SK-N-SH (cell line): ENCODE results near the gene RHOG. TPM values are rescaled to one million over a fixed set of nuclear protein-coding genes. Genes with fewer than 3 reads are reported as not detected.

Source experiments
- CTCF ChIA-PET: fragments of 300-600, 350-600 bp; formaldehyde crosslinking; extraction: SDS; loops from one replicate; lab custom pipeline; 2021; lab: Yijun Ruan, JAX
- POLR2A ChIA-PET: fragments of 350-600 bp; sonication (Branson Sonifier 250); formaldehyde crosslinking; extraction: SDS; loops from one replicate; lab custom pipeline; 2020; ENCODE audit warnings: antibody characterized with exemption, inconsistent platforms; lab: Yijun Ruan, JAX
- DNase-seq: peaks from one replicate; pipeline ENCODE4 v3.0.0; 2012
- H2AFZ ChIP-seq: fragments of 200-600 bp; sonication (generic); 2 replicates; pipeline ENCODE4 v1.8.1; 2016; ENCODE audit warnings: antibody characterized with exemption, mild to moderate bottlenecking, low read depth
- H3F3A ChIP-seq: fragments of 200-600 bp; sonication (generic); replicated peaks from 2 replicates; pipeline ENCODE3; 2016; ENCODE audit warnings: antibody characterized with exemption, mild to moderate bottlenecking; ENCODE audit not compliant: insufficient read depth
- H3K27ac ChIP-seq, 2 experiments: fragments of 200-500 bp in 1 of 2; fragments of 200-600 bp in 1 of 2; sonication (Bioruptor generic) in 1 of 2; sonication (generic), shearing (Covaris generic) in 1 of 2; 2 replicates each; pipeline versions ENCODE4 v1.5.1 to v1.6.1; 2014 to 2016; ENCODE audit warnings: low read depth in 2 of 2, inconsistent platforms in 1 of 2, low read length in 1 of 2, mild to moderate bottlenecking in 1 of 2, mixed read lengths in 1 of 2
- H3K27me3 ChIP-seq: fragments of 200-600 bp; sonication (generic), shearing (Covaris generic); 2 replicates; pipeline ENCODE4 v1.6.1; 2016; ENCODE audit warnings: mixed run types; ENCODE audit not compliant: insufficient read depth
- H3K36me3 ChIP-seq, 2 experiments: fragments of 200-500 bp in 1 of 2; fragments of 200-600 bp in 1 of 2; sonication (Bioruptor generic) in 1 of 2; sonication (generic) in 1 of 2; replicated peaks in 1 of 2; 2 replicates each; pipeline versions ENCODE3 to v1.5.1; 2014 to 2016; ENCODE audit warnings: low read length in 1 of 2, mild to moderate bottlenecking in 1 of 2; ENCODE audit not compliant: insufficient read depth in 2 of 2, control insufficient read depth in 1 of 2
- H3K4me1 ChIP-seq, 2 experiments: fragments of 200-500 bp in 1 of 2; fragments of 200-600 bp in 1 of 2; sonication (Bioruptor generic) in 1 of 2; sonication (generic), shearing (Covaris generic) in 1 of 2; 2 replicates each; pipeline versions ENCODE4 v1.5.1 to v1.6.1; 2014 to 2016; ENCODE audit warnings: low read depth in 1 of 2, low read length in 1 of 2, mixed run types in 1 of 2; ENCODE audit not compliant: insufficient read depth in 2 of 2, control insufficient read depth in 1 of 2
- H3K4me2 ChIP-seq: fragments of 200-600 bp; sonication (generic), shearing (Covaris generic); 2 replicates; pipeline ENCODE4 v1.6.1; 2017; ENCODE audit warnings: mixed run types
- H3K4me3 ChIP-seq, 2 experiments: fragments of 200-500 bp in 1 of 2; fragments of 200-600 bp in 1 of 2; sonication (Bioruptor generic) in 1 of 2; sonication (generic), shearing (Covaris generic) in 1 of 2; 2 replicates each; pipeline versions ENCODE4 v1.5.1 to v1.8.1; 2014 to 2016; ENCODE audit warnings: low read depth in 2 of 2, inconsistent platforms in 1 of 2, low read length in 1 of 2, mild to moderate bottlenecking in 1 of 2, mixed read lengths in 1 of 2, moderate library complexity in 1 of 2
- H3K79me2 ChIP-seq: fragments of 200-600 bp; sonication (generic); 2 replicates; pipeline ENCODE4 v1.8.1; 2017; ENCODE audit warnings: mild to moderate bottlenecking; ENCODE audit not compliant: insufficient read depth
- H3K9ac ChIP-seq: fragments of 200-600 bp; sonication (generic); 2 replicates; pipeline ENCODE4 v1.6.1; 2017; ENCODE audit warnings: mixed run types
- H3K9me2 ChIP-seq: fragments of 200-600 bp; sonication (generic); 2 replicates; pipeline ENCODE4 v1.6.1; 2017; ENCODE audit warnings: mixed run types
- H3K9me3 ChIP-seq: fragments of 200-600 bp; sonication (generic); 2 replicates; pipeline ENCODE4 v1.6.1; 2017; ENCODE audit warnings: mixed run types, mild to moderate bottlenecking, moderate library complexity
- H4K20me1 ChIP-seq: fragments of 200-600 bp; sonication (generic); 2 replicates; pipeline ENCODE4 v1.6.1; 2017; ENCODE audit warnings: mild to moderate bottlenecking, mixed run types; ENCODE audit not compliant: insufficient read depth
- CHD2 ChIP-seq: fragments of 150-350 bp; IDR thresholded peaks from 2 replicates; pipeline ENCODE4 v1.6.1; 2018; ENCODE audit warnings: low read length; ENCODE audit not compliant: partially characterized antibody
- ELF1 ChIP-seq: IDR thresholded peaks from 2 replicates; pipeline ENCODE4 v1.4.0; 2012
- EP300 ChIP-seq, 2 experiments: IDR thresholded peaks; 2 replicates each; pipeline versions ENCODE4 v1.4.0 to v1.6.1; 2012; ENCODE audit warnings: borderline replicate concordance in 1 of 2, low read depth in 1 of 2, low read length in 1 of 2
- FOSL2 ChIP-seq: IDR thresholded peaks from 2 replicates; pipeline ENCODE4 v1.4.0; 2012; ENCODE audit warnings: low read depth, mild to moderate bottlenecking, moderate library complexity, borderline replicate concordance
- GATA2 ChIP-seq: sonication (generic); formaldehyde crosslinking; IDR thresholded peaks from 2 replicates; pipeline ENCODE4 v1.5.0; 2020; ENCODE audit warnings: mild to moderate bottlenecking, missing genetic modification reagents
- MXI1 ChIP-seq: IDR thresholded peaks from 2 replicates; pipeline ENCODE4 v1.6.1; 2012; ENCODE audit warnings: mild to moderate bottlenecking, low read depth, low read length, improper control_type of control experiment
- NFIC ChIP-seq: IDR thresholded peaks from 2 replicates; pipeline ENCODE4 v1.4.0; 2012; ENCODE audit warnings: borderline replicate concordance
- RCOR1 ChIP-seq: fragments of 150-350 bp; IDR thresholded peaks from 2 replicates; pipeline ENCODE4 v1.6.1; 2017; ENCODE audit warnings: antibody characterized with exemption, low read length
- REST ChIP-seq: IDR thresholded peaks from 2 replicates; pipeline ENCODE4 v1.6.1; 2012; ENCODE audit warnings: mild to moderate bottlenecking, low read depth, low read length, moderate library complexity
- SIN3A ChIP-seq: IDR thresholded peaks from 2 replicates; pipeline ENCODE4 v1.6.1; 2012; ENCODE audit warnings: low read depth, mild to moderate bottlenecking, low read length, moderate library complexity, borderline replicate concordance
- SMC3 ChIP-seq: IDR thresholded peaks from 2 replicates; pipeline ENCODE4 v1.6.1; 2012; ENCODE audit warnings: low read depth, low read length, improper control_type of control experiment
- TAF1 ChIP-seq: IDR thresholded peaks from 2 replicates; pipeline ENCODE4 v1.6.1; 2012; ENCODE audit warnings: low read depth, mild to moderate bottlenecking, low read length, moderate library complexity, borderline replicate concordance
- USF1 ChIP-seq: IDR thresholded peaks from 2 replicates; pipeline ENCODE4 v1.4.0; 2012; ENCODE audit warnings: low read depth, borderline replicate concordance
- YY1 ChIP-seq: IDR thresholded peaks from 2 replicates; pipeline ENCODE4 v1.4.0; 2012; ENCODE audit warnings: low read depth, mild to moderate bottlenecking
- ZBTB33 ChIP-seq: IDR thresholded peaks from 2 replicates; pipeline ENCODE4 v1.4.0; 2012; ENCODE audit warnings: low read depth, borderline replicate concordance
- polyA plus RNA-seq, 3 experiments: library from polyadenylated mRNA; depleted of rRNA; stranded (reverse); fragments of >200 nt; gene quantifications; 2 replicates each; pipeline ENCODE4 v1.2.3, GENCODE V29; 2012
- TF ChIP-seq, protein P1 (sequence below): fragments of 150-350 bp; IDR thresholded peaks from 2 replicates; pipeline ENCODE4 v1.6.1; 2016; ENCODE audit warnings: mild to moderate bottlenecking, low read depth, low read length
- TF ChIP-seq, protein P2 (sequence below): fragments of 200-600 bp; sonication (generic); IDR thresholded peaks from 2 replicates; pipeline ENCODE4 v1.6.1; 2017; ENCODE audit warnings: antibody characterized with exemption, mild to moderate bottlenecking, moderate library complexity
- TF ChIP-seq, protein P3 (sequence below): fragments of 150-350 bp; IDR thresholded peaks from 2 replicates; pipeline ENCODE4 v1.6.1; 2017; ENCODE audit warnings: antibody characterized with exemption, low read length, low read depth, borderline replicate concordance

The RHOG gene
- polyA plus RNA-seq, 1 of the 3 experiments (the other 2 are of a cell fraction), result 73.7 TPM

DNA sequence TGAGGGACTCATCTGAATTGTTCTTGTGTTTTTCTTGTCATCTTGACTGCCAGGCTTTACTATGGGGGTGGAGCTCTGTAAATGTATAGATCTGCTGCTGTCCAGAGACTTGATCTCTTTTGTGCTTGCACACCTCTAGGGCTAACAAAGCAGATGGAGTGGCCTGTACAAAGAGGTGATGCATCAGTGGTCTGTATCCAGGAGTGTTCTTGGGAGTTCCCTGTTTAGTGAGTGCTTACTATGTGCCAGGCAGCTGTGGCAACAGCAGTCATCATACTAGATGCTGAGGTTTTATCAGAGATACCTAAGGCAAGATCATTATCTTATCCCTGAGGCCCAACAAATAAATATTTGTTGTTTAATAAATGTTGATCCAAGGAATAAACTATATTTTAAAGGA lies 48.1 kb upstream of the RHOG start:
- Histone ChIP-seq H3K27ac (no peak overlapping the region), H3K9ac (no peak overlapping the region), H3K4me1 (peaks cover 0 to 1% of the 10 kb centered on the region in 2 experiments; a peak in 1 of 4 replicates), H3F3A (peaks cover 1% of the 10 kb centered on the region), H3K4me2 (no peak overlapping the region), H2AFZ (no peak overlapping the region), H3K9me2 (no peaks in the 10 kb centered on the region), H4K20me1 (no peaks in the 10 kb centered on the region), H3K36me3 (no peaks in the 10 kb centered on the region), H3K9me3 (no peaks in the 10 kb centered on the region), H3K27me3 (no peaks in the 10 kb centered on the region), H3K4me3 (no peak overlapping the region), H3K79me2 (peaks cover 12% of the 10 kb centered on the region)
- ChIA-PET CTCF (interaction anchor here (0.9 kb wide), 1 partner anchor 184 kb away, joined by 3 read pairs; no protein-coding TSS in a partner anchor), POLR2A (no interaction called here)
- DNase-seq, result no peak
- TF ChIP-seq USF1 (no peak), GATA2 (CRISPR knock-in tag) (no peak), SIN3A (no peak), TAF1 (no peak), RCOR1 (no peak), CHD2 (no peak), SMC3 (no peak), ELF1 (no peak), NFIC (no peak), FOSL2 (no peak), MXI1 (no peak), REST (no peak), ZBTB33 (no peak), YY1 (no peak), EP300 (IDR thresholded peaks at IDR 0.05; ENCODE audit: borderline replicate concordance in 1 of 2, low read depth in 1 of 2, low read length in 1 of 2) (no peak)
- TF ChIP-seq, protein P1, sequence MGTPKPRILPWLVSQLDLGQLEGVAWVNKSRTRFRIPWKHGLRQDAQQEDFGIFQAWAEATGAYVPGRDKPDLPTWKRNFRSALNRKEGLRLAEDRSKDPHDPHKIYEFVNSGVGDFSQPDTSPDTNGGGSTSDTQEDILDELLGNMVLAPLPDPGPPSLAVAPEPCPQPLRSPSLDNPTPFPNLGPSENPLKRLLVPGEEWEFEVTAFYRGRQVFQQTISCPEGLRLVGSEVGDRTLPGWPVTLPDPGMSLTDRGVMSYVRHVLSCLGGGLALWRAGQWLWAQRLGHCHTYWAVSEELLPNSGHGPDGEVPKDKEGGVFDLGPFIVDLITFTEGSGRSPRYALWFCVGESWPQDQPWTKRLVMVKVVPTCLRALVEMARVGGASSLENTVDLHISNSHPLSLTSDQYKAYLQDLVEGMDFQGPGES, result no peak
- TF ChIP-seq, protein P2, sequence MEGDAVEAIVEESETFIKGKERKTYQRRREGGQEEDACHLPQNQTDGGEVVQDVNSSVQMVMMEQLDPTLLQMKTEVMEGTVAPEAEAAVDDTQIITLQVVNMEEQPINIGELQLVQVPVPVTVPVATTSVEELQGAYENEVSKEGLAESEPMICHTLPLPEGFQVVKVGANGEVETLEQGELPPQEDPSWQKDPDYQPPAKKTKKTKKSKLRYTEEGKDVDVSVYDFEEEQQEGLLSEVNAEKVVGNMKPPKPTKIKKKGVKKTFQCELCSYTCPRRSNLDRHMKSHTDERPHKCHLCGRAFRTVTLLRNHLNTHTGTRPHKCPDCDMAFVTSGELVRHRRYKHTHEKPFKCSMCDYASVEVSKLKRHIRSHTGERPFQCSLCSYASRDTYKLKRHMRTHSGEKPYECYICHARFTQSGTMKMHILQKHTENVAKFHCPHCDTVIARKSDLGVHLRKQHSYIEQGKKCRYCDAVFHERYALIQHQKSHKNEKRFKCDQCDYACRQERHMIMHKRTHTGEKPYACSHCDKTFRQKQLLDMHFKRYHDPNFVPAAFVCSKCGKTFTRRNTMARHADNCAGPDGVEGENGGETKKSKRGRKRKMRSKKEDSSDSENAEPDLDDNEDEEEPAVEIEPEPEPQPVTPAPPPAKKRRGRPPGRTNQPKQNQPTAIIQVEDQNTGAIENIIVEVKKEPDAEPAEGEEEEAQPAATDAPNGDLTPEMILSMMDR, result no peak
- TF ChIP-seq, protein P3, sequence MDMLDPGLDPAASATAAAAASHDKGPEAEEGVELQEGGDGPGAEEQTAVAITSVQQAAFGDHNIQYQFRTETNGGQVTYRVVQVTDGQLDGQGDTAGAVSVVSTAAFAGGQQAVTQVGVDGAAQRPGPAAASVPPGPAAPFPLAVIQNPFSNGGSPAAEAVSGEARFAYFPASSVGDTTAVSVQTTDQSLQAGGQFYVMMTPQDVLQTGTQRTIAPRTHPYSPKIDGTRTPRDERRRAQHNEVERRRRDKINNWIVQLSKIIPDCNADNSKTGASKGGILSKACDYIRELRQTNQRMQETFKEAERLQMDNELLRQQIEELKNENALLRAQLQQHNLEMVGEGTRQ, result no peak
